ENCODE results near the gene PHF11. TPM values are rescaled to one million over a fixed set of nuclear protein-coding genes. Genes with fewer than 3 reads are reported as not detected.

Gene PHF11
- total RNA-seq, 4 donors from 2014 or later = 4.2 to 32.1 (median 18.7) TPM

DNA sequence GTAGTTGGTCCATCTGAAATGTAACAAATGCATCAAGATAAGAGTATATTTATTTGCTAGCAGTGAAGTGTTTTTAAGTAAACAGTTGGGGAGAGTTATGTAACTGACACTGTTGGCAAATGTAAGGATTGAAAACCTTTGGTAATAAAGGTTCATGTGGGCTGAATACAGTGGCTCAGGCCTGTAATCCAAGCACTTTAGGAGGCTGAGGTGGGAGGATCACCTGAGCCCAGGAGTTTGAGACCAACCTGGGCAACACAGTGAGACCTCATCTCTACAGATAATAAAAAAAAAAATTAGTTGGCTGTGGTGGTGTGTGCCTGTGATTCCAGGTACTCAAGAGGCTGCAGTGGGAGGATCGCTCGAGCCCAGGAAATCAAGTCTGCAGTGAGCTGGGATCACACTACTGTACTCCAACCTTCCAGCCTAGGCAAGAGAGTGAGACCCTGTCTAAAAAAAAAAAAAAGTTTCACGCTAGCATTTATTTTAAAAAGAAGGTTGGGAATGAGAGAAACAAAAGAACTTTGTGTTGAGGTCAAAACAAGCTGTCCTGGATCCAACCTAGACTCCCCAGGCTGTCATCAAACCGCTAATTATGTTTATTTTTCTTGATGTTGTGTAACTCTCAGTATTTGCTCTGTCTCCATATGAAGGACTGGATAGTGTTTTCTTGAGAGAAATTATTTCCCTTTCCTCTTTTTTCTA, 31.0 kb upstream of the PHF11 start:
- intact Hi-C loops (cut with DNase I; ENCODE audit: low total_unique reads) = no loop called here
- 85 to 92% methylated on average over 3 to 4 of the region's 4 CpGs for WGBS, 2 donors (ENCODE audit: low coverage in 1 of 2)
- peaks cover 0 to 10% of the 10 kb centered on the region in 2 donors for H3K9me3 ChIP-seq
- TF ChIP-seq EP300 (IDR thresholded peaks at IDR 0.05; ENCODE audit: low read depth) = no peak
- no peak for TF ChIP-seq CTCF (IDR thresholded peaks at IDR 0.05)
- no peak for TF ChIP-seq POLR2A (IDR thresholded peaks at IDR 0.05)
- TF ChIP-seq POLR2AphosphoS5 (IDR thresholded peaks at IDR 0.05) = no peak
- in situ Hi-C loops (cut with MboI; ENCODE audit: low pct_ligation_motif_present in 1 of 4, low pct_unique_long_range_greater_than_20kb in 1 of 4, low sequenced_read_pairs in 3 of 4) = no loop called here
- no peak for DNase-seq
- peaks cover 0 to 5% (median 0%) of the 10 kb centered on the region in 4 donors for H3K4me1 ChIP-seq
- peaks cover 0 to 59% (median 19%) of the 10 kb centered on the region in 4 donors for H3K36me3 ChIP-seq
- no peak overlapping the region for H3K27ac ChIP-seq
- no peaks in the 10 kb centered on the region for H3K27me3 ChIP-seq
- no peak overlapping the region for H3K4me3 ChIP-seq

DNA sequence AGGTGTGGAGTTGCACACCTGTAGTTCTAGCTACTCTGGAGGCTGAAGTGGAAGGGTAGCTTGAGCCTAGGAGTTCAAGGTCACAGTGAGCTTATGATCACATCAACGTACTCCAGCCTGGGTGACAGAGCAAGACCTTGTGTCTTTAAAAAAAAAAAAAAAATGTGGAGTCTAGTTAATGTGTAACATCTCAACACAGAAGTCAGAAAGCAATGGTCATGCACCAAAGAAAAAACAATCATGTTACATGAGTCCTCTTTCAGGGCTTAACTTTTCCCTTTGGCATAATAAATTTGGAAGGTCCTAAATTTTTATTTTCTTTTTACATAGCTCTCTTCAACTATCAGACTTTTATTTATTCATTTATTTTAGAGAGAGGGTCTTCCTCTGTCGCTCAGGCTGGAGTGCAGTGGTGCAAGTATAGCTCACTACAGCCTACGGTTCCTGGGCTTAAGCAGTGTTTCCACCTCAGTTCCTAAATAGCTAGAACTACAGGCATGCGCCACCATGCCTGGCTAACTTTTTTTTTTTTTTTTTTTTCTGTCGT, 29.4 kb upstream of the PHF11 start:
- no peak overlapping the region for H3K4me3 ChIP-seq
- no peak for TF ChIP-seq POLR2AphosphoS5 (IDR thresholded peaks at IDR 0.05)
- no peak for TF ChIP-seq CTCF (IDR thresholded peaks at IDR 0.05)
- no peak for TF ChIP-seq POLR2A (IDR thresholded peaks at IDR 0.05)
- TF ChIP-seq EP300 (IDR thresholded peaks at IDR 0.05; ENCODE audit: low read depth) = no peak
- no peak for DNase-seq
- no peaks in the 10 kb centered on the region for H3K27me3 ChIP-seq
- intact Hi-C loops (cut with DNase I; ENCODE audit: low total_unique reads) = no loop called here
- H3K4me1 ChIP-seq = peaks cover 0 to 5% (median 0%) of the 10 kb centered on the region in 4 donors
- H3K9me3 ChIP-seq = peaks cover 0 to 10% of the 10 kb centered on the region in 2 donors
- WGBS, 2 donors (ENCODE audit: low coverage in 1 of 2) = 78 to 86% methylated on average over 4 to 5 of the region's 5 CpGs
- peaks cover 0 to 57% (median 15%) of the 10 kb centered on the region in 4 donors for H3K36me3 ChIP-seq
- no peak overlapping the region for H3K27ac ChIP-seq
- in situ Hi-C loops (cut with MboI; ENCODE audit: low pct_ligation_motif_present in 1 of 4, low pct_unique_long_range_greater_than_20kb in 1 of 4, low sequenced_read_pairs in 3 of 4) = no loop called here

DNA sequence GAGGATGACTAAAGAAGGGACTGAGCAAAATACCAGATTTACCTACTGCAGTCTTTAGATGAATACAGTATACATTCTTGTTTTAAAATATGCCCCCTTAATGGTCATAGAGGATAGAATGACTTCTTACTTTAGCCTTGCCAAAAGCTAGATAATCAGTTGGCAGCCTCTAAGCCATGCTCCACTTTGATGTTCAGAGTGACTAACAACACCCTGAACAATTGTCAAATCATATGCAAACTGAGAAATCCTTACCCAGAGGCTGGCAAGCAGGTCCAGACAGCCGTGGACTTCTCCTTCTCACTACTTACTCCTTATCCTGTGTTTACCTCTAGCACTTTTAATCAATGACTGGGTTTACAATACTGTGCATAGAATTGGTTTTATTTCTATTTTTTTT, 23.6 kb upstream of the PHF11 start:
- in situ Hi-C loops (cut with MboI; ENCODE audit: low pct_ligation_motif_present in 1 of 4, low pct_unique_long_range_greater_than_20kb in 1 of 4, low sequenced_read_pairs in 3 of 4) (no loop called here), intact Hi-C loops (cut with DNase I; ENCODE audit: low total_unique reads) (no loop called here)
- TF ChIP-seq EP300 (IDR thresholded peaks at IDR 0.05; ENCODE audit: low read depth) (no peak), POLR2A (IDR thresholded peaks at IDR 0.05) (no peak), CTCF (IDR thresholded peaks at IDR 0.05) (no peak), POLR2AphosphoS5 (IDR thresholded peaks at IDR 0.05) (no peak)
- no peaks in the 10 kb centered on the region for H3K4me1 ChIP-seq
- peaks cover 0 to 64% (median 11%) of the 10 kb centered on the region in 4 donors for H3K36me3 ChIP-seq
- H3K9me3 ChIP-seq = no peaks in the 10 kb centered on the region
- no peak overlapping the region for H3K4me3 ChIP-seq
- 79 to 93% methylated on average over 1 of the region's 1 CpG for WGBS, 2 donors (ENCODE audit: low coverage in 1 of 2)
- no peaks in the 10 kb centered on the region for H3K27me3 ChIP-seq
- no peak for DNase-seq
- H3K27ac ChIP-seq = no peak overlapping the region

- Histone ChIP-seq H3K27me3 (no peaks in the 10 kb centered on the region), H3K4me1 (no peaks in the 10 kb centered on the region), H3K9me3 (no peaks in the 10 kb centered on the region), H3K27ac (no peak overlapping the region), H3K4me3 (no peak overlapping the region), H3K36me3 (peaks cover 0 to 62% (median 13%) of the 10 kb centered on the region in 4 donors)
- DNase-seq = no peak
- in situ Hi-C loops (cut with MboI; ENCODE audit: low pct_ligation_motif_present in 1 of 4, low pct_unique_long_range_greater_than_20kb in 1 of 4, low sequenced_read_pairs in 3 of 4) (no loop called here), intact Hi-C loops (cut with DNase I; ENCODE audit: low total_unique reads) (no loop called here)
- TF ChIP-seq EP300 (IDR thresholded peaks at IDR 0.05; ENCODE audit: low read depth) (no peak), CTCF (IDR thresholded peaks at IDR 0.05) (no peak), POLR2AphosphoS5 (IDR thresholded peaks at IDR 0.05) (no peak), POLR2A (IDR thresholded peaks at IDR 0.05) (no peak)
- WGBS, 2 donors (ENCODE audit: low coverage in 1 of 2) = 96% methylated on average over 7 of the region's 7 CpGs
Measured at GRCh38 chr13:49476529-49476928, 19.2 kb upstream of the PHF11 start.

All from transverse colon (tissue), 4 donors.